ENCODE data around the gene PSPN. TPM values are rescaled to one million over a fixed set of nuclear protein-coding genes. Genes with fewer than 3 reads are reported as not detected.

Gene PSPN
- total RNA-seq, 3 donors from 2014 or later: 0.32 to 0.66 (median 0.59) TPM

DNA sequence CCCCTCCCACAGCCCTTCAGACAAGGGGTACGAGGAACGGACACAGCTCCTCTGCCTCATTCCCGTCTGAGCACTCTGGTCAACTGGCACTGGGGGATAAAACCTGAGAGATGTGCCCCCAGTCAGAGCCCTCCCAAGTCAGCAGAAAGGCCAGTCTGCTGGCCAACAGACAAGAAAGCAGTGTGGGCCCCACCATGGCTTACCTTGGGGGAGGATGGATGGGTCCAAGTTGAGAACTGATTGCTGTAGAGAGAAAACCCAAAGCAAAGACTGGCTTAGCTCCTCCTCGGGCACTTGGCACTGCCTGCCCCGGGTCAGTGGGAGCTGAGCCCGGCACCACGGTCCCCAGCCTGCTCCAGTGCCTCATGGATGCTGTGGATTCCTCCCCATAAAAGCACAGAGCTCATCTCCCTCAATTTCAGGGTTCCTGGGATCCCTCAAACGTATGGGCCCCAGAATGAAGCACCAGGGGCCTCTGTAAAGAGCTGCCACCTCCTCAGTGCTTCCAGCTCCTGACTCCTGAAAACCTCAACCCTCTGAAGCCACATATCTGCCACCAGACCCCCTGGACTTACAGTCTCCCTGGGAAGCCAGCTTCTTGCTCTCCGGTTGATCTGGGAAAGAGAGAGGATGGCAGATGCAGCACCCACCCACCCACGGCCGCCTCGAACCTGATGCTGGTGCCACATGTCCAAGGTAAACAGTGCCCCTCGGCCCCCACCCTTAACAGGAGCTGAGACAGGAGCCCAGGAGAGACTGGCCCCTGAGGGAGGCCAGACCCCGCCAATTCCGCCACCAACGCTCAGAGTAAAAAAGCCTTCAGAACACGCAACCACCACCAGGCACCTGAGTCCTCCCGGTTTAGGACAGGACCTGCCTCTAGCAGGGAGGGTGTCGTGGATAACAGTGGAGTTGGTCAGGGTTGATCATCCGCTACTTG, 45.6 kb upstream of the PSPN start:
- Histone ChIP-seq H3K4me3 (peak overlapping the region in 1 of 3 donors; percentile 16), H3K27me3 (no peaks in the 10 kb centered on the region), H3K27ac (no peak overlapping the region), H3K9me3 (no peaks in the 10 kb centered on the region), H3K4me1 (peaks cover 3 to 11% of the 10 kb centered on the region in 2 donors), H3K36me3 (peaks cover 5% of the 10 kb centered on the region)
- TF ChIP-seq POLR2A (IDR thresholded peaks at IDR 0.05) (no peak), POLR2AphosphoS5 (IDR thresholded peaks at IDR 0.05) (no peak), CTCF (IDR thresholded peaks at IDR 0.05) (no peak)
- DNase-seq (ENCODE audit: low spot score in 2 of 2): no peak
- intact Hi-C loops (cut with DNase I; ENCODE audit: low total_unique reads): no loop called here

DNA sequence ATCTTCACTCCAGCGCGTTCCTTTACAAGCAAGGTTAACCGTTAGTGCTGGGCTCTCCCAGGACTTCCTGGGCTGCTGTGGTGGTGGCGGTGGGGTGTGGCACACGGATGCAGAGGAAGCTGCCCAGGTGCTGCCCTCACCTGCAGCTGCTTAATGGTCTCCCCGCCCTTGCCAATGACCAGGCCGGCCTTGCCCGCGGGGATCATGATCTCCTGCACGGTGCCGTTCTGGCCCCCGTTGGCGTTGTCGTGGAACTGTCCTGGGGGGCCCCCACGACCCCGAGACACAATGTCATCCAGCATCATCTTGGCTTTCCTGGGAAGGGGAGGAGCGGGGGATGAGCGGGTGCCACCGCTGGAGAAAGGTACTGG, 42.8 kb upstream of the PSPN start:
- intact Hi-C loops (cut with DNase I; ENCODE audit: low total_unique reads): no loop called here
- H3K36me3 ChIP-seq: peaks cover 27% of the 10 kb centered on the region
- no peaks in the 10 kb centered on the region for H3K9me3 ChIP-seq
- H3K4me3 ChIP-seq: no peak overlapping the region
- TF ChIP-seq CTCF (IDR thresholded peaks at IDR 0.05): no peak
- TF ChIP-seq POLR2AphosphoS5 (IDR thresholded peaks at IDR 0.05): no peak
- no peak for TF ChIP-seq POLR2A (IDR thresholded peaks at IDR 0.05)
- DNase-seq (ENCODE audit: low spot score in 2 of 2): no peak
- H3K27me3 ChIP-seq: no peaks in the 10 kb centered on the region
- H3K27ac ChIP-seq: no peak overlapping the region
- H3K4me1 ChIP-seq: peaks cover 3 to 11% of the 10 kb centered on the region in 2 donors

- Histone ChIP-seq H3K4me1 (peaks cover under 1 to 7% of the 10 kb centered on the region in 2 donors), H3K9me3 (no peaks in the 10 kb centered on the region), H3K4me3 (no peak overlapping the region), H3K27me3 (no peaks in the 10 kb centered on the region), H3K27ac (no peak overlapping the region), H3K36me3 (peaks cover 27% of the 10 kb centered on the region)
- intact Hi-C loops (cut with DNase I; ENCODE audit: low total_unique reads): no loop called here
- DNase-seq (ENCODE audit: low spot score in 2 of 2): no peak
- TF ChIP-seq CTCF (IDR thresholded peaks at IDR 0.05): no peak
- TF ChIP-seq POLR2A (IDR thresholded peaks at IDR 0.05): no peak
Measured at GRCh38 chr19:6417713-6418561, 42.2 kb upstream of the PSPN start.

GRCh38 chr19:6416658-6417405, 41.1 kb upstream of the PSPN start:
- no peak for DNase-seq (ENCODE audit: low spot score in 2 of 2)
- no peak overlapping the region for H3K27ac ChIP-seq
- intact Hi-C loops (cut with DNase I; ENCODE audit: low total_unique reads): no loop called here
- TF ChIP-seq CTCF (IDR thresholded peaks at IDR 0.05) (no peak), POLR2A (IDR thresholded peaks at IDR 0.05) (no peak), POLR2AphosphoS5 (IDR thresholded peaks at IDR 0.05) (no peak)
- no peaks in the 10 kb centered on the region for H3K27me3 ChIP-seq
- peaks cover 27% of the 10 kb centered on the region for H3K36me3 ChIP-seq
- H3K4me3 ChIP-seq: no peak overlapping the region
- H3K9me3 ChIP-seq: no peaks in the 10 kb centered on the region
- no peaks in the 10 kb centered on the region for H3K4me1 ChIP-seq

All from breast epithelium (tissue), 4 donors.